AG09309 (cell line): Measurements from ENCODE around the gene WDR91.
"Not testable (repeated sequence)": the region's sequence is repeated elsewhere in the genome, so short reads cannot be mapped to it uniquely, and the experiment has no call there.

ENCODE experiments used
- DNase-seq: peaks from one replicate; pipeline ENCODE4 v3.0.0-alpha.2; 2010; ENCODE audit warnings: low read depth
- H3K4me3 ChIP-seq: 2 replicates; pipeline ENCODE4 v1.5.1; 2011; ENCODE audit warnings: mild to moderate bottlenecking, low read depth, low read length, moderate library complexity; ENCODE audit not compliant: control insufficient read depth
- CTCF ChIP-seq: IDR thresholded peaks from 2 replicates; pipeline ENCODE4 v1.5.1; 2011; ENCODE audit warnings: mild to moderate bottlenecking, low read depth, low read length, inconsistent platforms; ENCODE audit not compliant: insufficient read depth, control insufficient read depth; ENCODE audit errors: missing control alignments

Gene WDR91

GRCh38 chr7:135234727-135235126, 23.4 kb upstream of the WDR91 start:
- no peak for DNase-seq
- no peak for TF ChIP-seq CTCF
- H3K4me3 ChIP-seq = no peak overlapping the region

GRCh38 chr7:135234095-135234494, 22.8 kb upstream of the WDR91 start:
- not testable (repeated sequence) for H3K4me3 ChIP-seq, DNase-seq

DNA sequence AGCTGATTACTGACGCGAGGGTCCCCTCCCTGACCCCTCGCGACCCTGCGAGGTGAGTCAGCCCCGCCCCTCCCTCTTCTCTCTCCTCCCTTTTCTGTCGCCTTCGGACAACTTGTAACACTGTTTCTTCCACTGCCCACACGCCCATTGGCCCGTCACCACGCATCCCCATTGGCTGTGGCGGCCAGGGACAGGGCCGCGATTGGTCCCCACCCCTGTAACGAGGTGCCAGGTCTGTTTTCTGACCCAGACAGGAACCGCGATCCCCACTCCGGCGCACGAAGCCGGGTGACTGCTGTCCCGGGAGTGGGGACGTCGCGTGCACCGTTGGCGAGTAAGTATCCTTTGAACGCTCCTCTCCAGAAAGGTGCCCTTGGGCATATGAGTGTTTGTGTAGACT, 22.2 kb upstream of the WDR91 start, which contains the start of gene STRA8:
STRA8 (plus strand) TSS at position 269 of the 400 bp plus-strand sequence. CDS start 6,687 bp downstream, outside the sequence.
- no peak for DNase-seq
- no peak for TF ChIP-seq CTCF
- H3K4me3 ChIP-seq = no peak within 1 kb of the TSS

GRCh38 chr7:135232720-135233119, 21.4 kb upstream of the WDR91 start:
- no peak for DNase-seq
- peak; percentile 8 for TF ChIP-seq CTCF
- H3K4me3 ChIP-seq = no peak overlapping the region

DNA sequence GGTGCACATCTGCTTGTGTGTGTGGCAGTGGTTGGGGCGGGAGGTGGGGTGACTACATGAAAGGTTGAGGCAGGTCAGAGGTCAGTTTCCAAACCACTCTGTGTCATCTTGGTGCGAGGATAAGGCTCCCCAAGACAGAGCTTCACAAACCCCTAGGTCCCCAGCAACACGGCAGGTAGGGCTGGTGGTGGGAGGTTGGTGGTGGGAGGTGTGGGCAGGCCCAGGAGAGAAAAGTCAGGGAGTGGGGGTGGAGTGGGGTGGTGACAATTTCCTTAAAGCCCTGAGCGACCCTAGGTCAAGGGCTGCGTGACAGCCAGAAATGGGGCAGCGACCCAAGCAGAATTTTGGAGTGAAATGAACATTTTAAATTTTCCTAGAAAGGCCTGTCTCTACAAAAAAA, 20.8 kb upstream of the WDR91 start:
- H3K4me3 ChIP-seq = no peak overlapping the region
- DNase-seq = no peak
- no peak for TF ChIP-seq CTCF

- no peak for TF ChIP-seq CTCF
- no peak for DNase-seq
- H3K4me3 ChIP-seq = no peak overlapping the region
These were observed 20.4 kb upstream of the WDR91 start for GRCh38 chr7:135231686-135232085.

GRCh38 chr7:135224027-135224426, 12.7 kb upstream of the WDR91 start:
- TF ChIP-seq CTCF = no peak
- H3K4me3 ChIP-seq = no peak overlapping the region
- no peak for DNase-seq
